Measurements from ENCODE around the gene STIMATE.

Gene STIMATE

DNA sequence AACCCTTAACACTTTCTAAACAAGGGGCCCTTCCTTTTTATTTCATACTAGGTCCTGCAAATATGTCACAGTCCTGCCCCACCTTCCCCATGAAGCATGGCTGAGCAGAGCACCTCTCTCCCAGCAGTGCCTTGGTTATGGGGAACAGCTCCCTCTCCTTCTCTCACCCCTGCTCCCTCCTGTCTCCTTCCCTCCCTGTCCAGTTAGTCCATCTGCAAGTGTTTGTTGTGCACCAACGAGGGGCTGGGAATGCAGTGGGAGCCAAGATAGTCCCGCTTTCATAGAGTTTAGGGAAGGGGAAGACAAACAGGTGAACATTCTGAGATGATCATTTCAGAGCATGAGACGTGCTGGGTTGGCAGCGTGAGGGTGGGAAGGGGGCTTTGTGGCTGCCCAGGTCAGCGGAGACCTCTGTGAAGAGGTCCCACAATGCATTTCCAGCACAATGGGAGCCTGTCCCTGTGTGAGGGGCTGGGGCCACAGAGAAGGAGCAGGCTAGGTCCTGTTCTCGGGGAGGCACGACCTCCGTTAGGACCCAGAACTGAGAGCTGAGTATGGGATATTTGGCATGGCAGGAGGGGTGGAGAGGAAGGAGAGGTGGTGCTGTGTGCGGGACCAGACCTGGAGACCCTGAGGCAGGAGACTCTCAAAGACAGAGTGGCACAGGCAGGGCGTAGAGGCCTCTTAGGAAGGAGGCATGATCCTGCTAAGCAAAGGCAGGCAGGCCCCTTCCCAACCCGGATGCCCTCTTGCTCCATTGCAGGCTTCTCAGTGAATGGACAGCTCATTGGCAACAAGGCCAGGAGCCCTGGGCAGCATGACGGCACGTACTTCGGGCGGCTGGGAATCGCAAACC, 108.2 kb downstream of the STIMATE start:
- no peak for DNase-seq

- DNase-seq, result no peak
These were observed 109.4 kb downstream of the STIMATE start for GRCh38 chr3:52787672-52788625.

DNA sequence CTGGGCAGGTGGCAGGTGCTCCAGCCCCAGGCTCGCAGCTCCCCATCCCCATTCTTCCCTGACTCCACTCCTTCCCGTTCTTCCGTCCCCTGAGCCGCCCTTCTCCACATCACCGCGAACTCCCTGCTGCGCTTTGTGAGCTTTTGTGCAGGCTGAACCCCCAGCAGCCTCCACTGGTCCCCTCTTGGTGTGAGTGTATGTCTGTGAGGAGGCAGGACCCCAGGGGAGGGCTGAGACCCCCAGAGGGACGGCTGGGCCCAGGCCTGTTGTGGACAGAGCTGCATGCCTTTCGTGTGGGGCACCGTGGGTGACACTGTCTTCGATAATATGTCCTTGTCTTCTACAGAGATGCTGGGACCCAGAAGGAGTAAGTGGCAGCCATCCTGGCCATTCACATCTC, 110.1 kb downstream of the STIMATE start:
- no peak for DNase-seq
